ENCODE data around the gene RANGRF. TPM values are rescaled to one million over a fixed set of nuclear protein-coding genes. Genes with fewer than 3 reads are reported as not detected.

The RANGRF gene
- total and polyA plus RNA-seq, 9 of the 15 experiments (the other 6 are each of a cell fraction or from before 2014, with no cell fraction given), result 7.6 to 60.0 (median 16.0) TPM

DNA sequence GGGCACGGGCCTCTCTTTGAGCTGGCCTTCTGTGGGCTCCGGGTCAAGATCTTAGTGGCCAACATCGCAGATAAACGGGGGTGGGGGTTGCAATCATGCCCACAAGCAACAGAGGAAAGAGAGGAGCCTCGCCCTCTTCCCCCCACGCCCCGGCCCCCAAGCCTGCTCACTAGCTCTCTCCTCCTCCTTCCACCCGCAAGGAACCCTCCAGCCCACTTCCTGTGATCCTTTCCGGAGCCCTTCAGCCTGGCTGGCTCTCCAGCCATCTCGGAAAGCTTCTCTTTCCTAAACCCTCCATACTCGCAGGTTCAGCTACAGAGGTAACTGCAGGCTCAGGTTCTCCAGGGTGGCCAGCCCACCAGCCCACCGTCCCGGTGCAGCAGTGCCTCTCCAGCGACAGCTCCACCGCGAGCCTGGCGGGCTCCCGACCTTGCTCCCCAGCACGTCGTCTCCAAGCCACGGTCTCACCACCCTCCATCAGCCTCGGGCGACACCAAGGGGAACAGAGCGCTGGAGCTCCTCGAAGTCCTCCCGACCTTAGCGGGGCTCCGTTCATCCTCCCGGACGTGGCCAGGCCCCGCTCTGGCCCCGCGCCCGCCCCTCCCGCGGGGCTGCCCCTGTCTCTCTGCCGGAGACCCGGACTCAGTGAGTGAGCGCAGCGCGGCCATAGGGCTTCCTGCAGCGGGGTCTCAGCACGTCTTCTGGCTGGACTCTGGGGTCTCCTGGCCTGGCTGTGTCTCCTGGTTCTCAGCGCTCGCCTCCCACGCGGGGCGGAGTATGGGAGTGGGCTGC lies 38.2 kb downstream of the RANGRF start (continued):
- TF ChIP-seq, protein P1, sequence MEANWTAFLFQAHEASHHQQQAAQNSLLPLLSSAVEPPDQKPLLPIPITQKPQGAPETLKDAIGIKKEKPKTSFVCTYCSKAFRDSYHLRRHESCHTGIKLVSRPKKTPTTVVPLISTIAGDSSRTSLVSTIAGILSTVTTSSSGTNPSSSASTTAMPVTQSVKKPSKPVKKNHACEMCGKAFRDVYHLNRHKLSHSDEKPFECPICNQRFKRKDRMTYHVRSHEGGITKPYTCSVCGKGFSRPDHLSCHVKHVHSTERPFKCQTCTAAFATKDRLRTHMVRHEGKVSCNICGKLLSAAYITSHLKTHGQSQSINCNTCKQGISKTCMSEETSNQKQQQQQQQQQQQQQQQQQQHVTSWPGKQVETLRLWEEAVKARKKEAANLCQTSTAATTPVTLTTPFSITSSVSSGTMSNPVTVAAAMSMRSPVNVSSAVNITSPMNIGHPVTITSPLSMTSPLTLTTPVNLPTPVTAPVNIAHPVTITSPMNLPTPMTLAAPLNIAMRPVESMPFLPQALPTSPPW (CRISPR knock-in tag; IDR thresholded peaks at IDR 0.05), result peak; percentile 49; the same call in 1 of the 2 replicates
- TF ChIP-seq RAD21 (CRISPR knock-in tag; conservative IDR thresholded peaks at IDR 0.05 in 1 of 2, IDR thresholded peaks at IDR 0.05 in 1 of 2) (no peak), ERF (CRISPR knock-in tag; IDR thresholded peaks at IDR 0.05) (0 out of 2 replicates have a peak, but pooled peaks have one; percentile 63), ETV1 (tag; conservative IDR thresholded peaks at IDR 0.05; ENCODE audit: low read depth) (no peak; the same call in 1 of the 2 replicates), PRPF4 (IDR thresholded peaks at IDR 0.05; ENCODE audit: insufficient read depth, low read depth, low read length, poor library complexity, severe bottlenecking) (no peak), L3MBTL2 (IDR thresholded peaks at IDR 0.05) (peak; percentile 48; the same call in 1 of the 2 replicates), ZNF408 (CRISPR knock-in tag; IDR thresholded peaks at IDR 0.05; ENCODE audit: low read depth) (no peak)
- TF ChIP-seq, protein P2, sequence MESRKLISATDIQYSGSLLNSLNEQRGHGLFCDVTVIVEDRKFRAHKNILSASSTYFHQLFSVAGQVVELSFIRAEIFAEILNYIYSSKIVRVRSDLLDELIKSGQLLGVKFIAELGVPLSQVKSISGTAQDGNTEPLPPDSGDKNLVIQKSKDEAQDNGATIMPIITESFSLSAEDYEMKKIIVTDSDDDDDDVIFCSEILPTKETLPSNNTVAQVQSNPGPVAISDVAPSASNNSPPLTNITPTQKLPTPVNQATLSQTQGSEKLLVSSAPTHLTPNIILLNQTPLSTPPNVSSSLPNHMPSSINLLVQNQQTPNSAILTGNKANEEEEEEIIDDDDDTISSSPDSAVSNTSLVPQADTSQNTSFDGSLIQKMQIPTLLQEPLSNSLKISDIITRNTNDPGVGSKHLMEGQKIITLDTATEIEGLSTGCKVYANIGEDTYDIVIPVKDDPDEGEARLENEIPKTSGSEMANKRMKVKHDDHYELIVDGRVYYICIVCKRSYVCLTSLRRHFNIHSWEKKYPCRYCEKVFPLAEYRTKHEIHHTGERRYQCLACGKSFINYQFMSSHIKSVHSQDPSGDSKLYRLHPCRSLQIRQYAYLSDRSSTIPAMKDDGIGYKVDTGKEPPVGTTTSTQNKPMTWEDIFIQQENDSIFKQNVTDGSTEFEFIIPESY (CRISPR knock-in tag; IDR thresholded peaks at IDR 0.05), result 0 out of 2 replicates have a peak, but pooled peaks have one; percentile 12
- TF ChIP-seq, protein P3, sequence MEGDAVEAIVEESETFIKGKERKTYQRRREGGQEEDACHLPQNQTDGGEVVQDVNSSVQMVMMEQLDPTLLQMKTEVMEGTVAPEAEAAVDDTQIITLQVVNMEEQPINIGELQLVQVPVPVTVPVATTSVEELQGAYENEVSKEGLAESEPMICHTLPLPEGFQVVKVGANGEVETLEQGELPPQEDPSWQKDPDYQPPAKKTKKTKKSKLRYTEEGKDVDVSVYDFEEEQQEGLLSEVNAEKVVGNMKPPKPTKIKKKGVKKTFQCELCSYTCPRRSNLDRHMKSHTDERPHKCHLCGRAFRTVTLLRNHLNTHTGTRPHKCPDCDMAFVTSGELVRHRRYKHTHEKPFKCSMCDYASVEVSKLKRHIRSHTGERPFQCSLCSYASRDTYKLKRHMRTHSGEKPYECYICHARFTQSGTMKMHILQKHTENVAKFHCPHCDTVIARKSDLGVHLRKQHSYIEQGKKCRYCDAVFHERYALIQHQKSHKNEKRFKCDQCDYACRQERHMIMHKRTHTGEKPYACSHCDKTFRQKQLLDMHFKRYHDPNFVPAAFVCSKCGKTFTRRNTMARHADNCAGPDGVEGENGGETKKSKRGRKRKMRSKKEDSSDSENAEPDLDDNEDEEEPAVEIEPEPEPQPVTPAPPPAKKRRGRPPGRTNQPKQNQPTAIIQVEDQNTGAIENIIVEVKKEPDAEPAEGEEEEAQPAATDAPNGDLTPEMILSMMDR (IDR thresholded peaks at IDR 0.05 in 2 of 3, conservative IDR thresholded peaks at IDR 0.05 in 1 of 3; ENCODE audit: insufficient read depth in 2 of 3, low read depth in 1 of 3, low read length in 3 of 3), result no peak
- TF ChIP-seq, protein P4, sequence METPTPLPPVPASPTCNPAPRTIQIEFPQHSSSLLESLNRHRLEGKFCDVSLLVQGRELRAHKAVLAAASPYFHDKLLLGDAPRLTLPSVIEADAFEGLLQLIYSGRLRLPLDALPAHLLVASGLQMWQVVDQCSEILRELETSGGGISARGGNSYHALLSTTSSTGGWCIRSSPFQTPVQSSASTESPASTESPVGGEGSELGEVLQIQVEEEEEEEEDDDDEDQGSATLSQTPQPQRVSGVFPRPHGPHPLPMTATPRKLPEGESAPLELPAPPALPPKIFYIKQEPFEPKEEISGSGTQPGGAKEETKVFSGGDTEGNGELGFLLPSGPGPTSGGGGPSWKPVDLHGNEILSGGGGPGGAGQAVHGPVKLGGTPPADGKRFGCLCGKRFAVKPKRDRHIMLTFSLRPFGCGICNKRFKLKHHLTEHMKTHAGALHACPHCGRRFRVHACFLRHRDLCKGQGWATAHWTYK (CRISPR knock-in tag; IDR thresholded peaks at IDR 0.05), result peak; percentile 67; the same call in 1 of the 2 replicates
- TF ChIP-seq, protein P5, sequence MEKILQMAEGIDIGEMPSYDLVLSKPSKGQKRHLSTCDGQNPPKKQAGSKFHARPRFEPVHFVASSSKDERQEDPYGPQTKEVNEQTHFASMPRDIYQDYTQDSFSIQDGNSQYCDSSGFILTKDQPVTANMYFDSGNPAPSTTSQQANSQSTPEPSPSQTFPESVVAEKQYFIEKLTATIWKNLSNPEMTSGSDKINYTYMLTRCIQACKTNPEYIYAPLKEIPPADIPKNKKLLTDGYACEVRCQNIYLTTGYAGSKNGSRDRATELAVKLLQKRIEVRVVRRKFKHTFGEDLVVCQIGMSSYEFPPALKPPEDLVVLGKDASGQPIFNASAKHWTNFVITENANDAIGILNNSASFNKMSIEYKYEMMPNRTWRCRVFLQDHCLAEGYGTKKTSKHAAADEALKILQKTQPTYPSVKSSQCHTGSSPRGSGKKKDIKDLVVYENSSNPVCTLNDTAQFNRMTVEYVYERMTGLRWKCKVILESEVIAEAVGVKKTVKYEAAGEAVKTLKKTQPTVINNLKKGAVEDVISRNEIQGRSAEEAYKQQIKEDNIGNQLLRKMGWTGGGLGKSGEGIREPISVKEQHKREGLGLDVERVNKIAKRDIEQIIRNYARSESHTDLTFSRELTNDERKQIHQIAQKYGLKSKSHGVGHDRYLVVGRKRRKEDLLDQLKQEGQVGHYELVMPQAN (IDR thresholded peaks at IDR 0.05; ENCODE audit: borderline replicate concordance), result no peak
- TF ChIP-seq, protein P6, sequence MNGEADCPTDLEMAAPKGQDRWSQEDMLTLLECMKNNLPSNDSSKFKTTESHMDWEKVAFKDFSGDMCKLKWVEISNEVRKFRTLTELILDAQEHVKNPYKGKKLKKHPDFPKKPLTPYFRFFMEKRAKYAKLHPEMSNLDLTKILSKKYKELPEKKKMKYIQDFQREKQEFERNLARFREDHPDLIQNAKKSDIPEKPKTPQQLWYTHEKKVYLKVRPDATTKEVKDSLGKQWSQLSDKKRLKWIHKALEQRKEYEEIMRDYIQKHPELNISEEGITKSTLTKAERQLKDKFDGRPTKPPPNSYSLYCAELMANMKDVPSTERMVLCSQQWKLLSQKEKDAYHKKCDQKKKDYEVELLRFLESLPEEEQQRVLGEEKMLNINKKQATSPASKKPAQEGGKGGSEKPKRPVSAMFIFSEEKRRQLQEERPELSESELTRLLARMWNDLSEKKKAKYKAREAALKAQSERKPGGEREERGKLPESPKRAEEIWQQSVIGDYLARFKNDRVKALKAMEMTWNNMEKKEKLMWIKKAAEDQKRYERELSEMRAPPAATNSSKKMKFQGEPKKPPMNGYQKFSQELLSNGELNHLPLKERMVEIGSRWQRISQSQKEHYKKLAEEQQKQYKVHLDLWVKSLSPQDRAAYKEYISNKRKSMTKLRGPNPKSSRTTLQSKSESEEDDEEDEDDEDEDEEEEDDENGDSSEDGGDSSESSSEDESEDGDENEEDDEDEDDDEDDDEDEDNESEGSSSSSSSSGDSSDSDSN (IDR thresholded peaks at IDR 0.05; ENCODE audit: borderline replicate concordance in 1 of 2, low read depth in 2 of 2, low read length in 2 of 2), result 0 out of 4 replicates have a peak, but pooled peaks of 1 of the 2 experiments have one; percentile 53

Data from K562 (cell line).